Kidney (tissue), 14 donors: ENCODE results near the gene WDR48. TPM values are rescaled to one million over a fixed set of nuclear protein-coding genes. Genes with fewer than 3 reads are reported as not detected.

Source experiments
- DNase-seq, 5 donors: peaks; one replicate each; pipeline ENCODE4 v3.0.0-alpha.2; 2013 to 2020
- FAIRE-seq: peaks from 2 replicates; lab custom pipeline; 2012; peaks lifted over from hg19 to GRCh38; lab: Jason Lieb, UNC
- H3K27ac ChIP-seq, 2 donors: one replicate each; pipeline ENCODE4 v1.7.0; 2013; ENCODE audit warnings: low read depth in 2 of 2, low read length in 2 of 2, inconsistent platforms in 1 of 2
- H3K27me3 ChIP-seq: one replicate; pipeline ENCODE4 v1.7.1; 2013; ENCODE audit warnings: low read length, inconsistent platforms; ENCODE audit not compliant: control insufficient read depth, insufficient read depth
- H3K36me3 ChIP-seq, 3 donors: one replicate each; pipeline versions ENCODE4 v1.7.0 to v1.7.1; 2013; ENCODE audit warnings: low read length in 3 of 3, control low read depth in 1 of 3, inconsistent platforms in 1 of 3; ENCODE audit not compliant: insufficient read depth in 3 of 3, control insufficient read depth in 2 of 3
- H3K4me1 ChIP-seq, 3 donors: one replicate each; pipeline versions ENCODE4 v1.7.0 to v1.7.1; 2013; ENCODE audit warnings: low read length in 3 of 3, inconsistent platforms in 1 of 3, low read depth in 1 of 3; ENCODE audit not compliant: control insufficient read depth in 2 of 3, insufficient read depth in 2 of 3
- H3K4me3 ChIP-seq, 3 donors: one replicate each; pipeline versions ENCODE4 v1.7.0 to v1.8.1; 2013; ENCODE audit warnings: low read length in 3 of 3, control low read depth in 1 of 3, inconsistent platforms in 1 of 3
- H3K9ac ChIP-seq, 3 donors: one replicate each; pipeline versions ENCODE4 v1.7.0 to v1.7.1; 2013; ENCODE audit warnings: low read length in 3 of 3, control low read depth in 1 of 3, inconsistent platforms in 1 of 3
- H3K9me3 ChIP-seq, 3 donors: one replicate each; pipeline versions ENCODE4 v1.7.0 to v1.7.1; 2013; ENCODE audit warnings: low read length in 3 of 3, control low read depth in 1 of 3, inconsistent platforms in 1 of 3; ENCODE audit not compliant: control insufficient read depth in 2 of 3, insufficient read depth in 1 of 3
- intact Hi-C: fragments of 100-400 bp; cut with DNase I; formaldehyde crosslinking; loops from one replicate; pipeline ENCODE4 v1.11.1; 2022
- polyA plus RNA-seq: library from polyadenylated mRNA; stranded (reverse); fragments of 350-450 nt; fragmentation: Illumina TruSeq; extraction: RNeasy Lipid Tissue Mini Kit (QIAGEN cat#74804); gene quantifications from one replicate; pipeline ENCODE4 v1.2.3, GENCODE V29; 2014; ENCODE audit warnings: low read depth, low replicate concordance; ENCODE audit not compliant: insufficient read depth
- total RNA-seq: library from RNA; stranded (reverse); fragmentation: NEBNext Ultra II Directional; extraction: Animal tissue kit (Norgen Biotek cat#: 25700); gene quantifications from one replicate; pipeline ENCODE4 v1.2.1, GENCODE V29; 2021
- TF ChIP-seq, protein P1 (sequence below): IDR thresholded peaks from 3 replicates; pipeline ENCODE4 v1.5.1; 2012; ENCODE audit warnings: mild to moderate bottlenecking, moderate library complexity, borderline replicate concordance; ENCODE audit not compliant: insufficient read depth; ENCODE audit errors: extremely low read depth
- donor health status: control.
- donor health status: control.
- donor health status: control.
- donor health status: control.
- donor health status: control.
- donor health status: DM: yes; HTN: yes; CAD: no.
- donor health status: Normal renal cell carcinoma (clear cell type).

The WDR48 gene
- total and polyA plus RNA-seq, 2 donors from 2014 or later = 21.0 to 48.3 TPM

GRCh38 chr3:39127269-39127907 lies 75.6 kb downstream of the WDR48 start:
- Histone ChIP-seq H3K4me3 (no peak overlapping the region), H3K9me3 (no peaks in the 10 kb centered on the region), H3K27ac (no peak overlapping the region), H3K36me3 (no peaks in the 10 kb centered on the region), H3K4me1 (peaks cover 0 to 7% (median 0%) of the 10 kb centered on the region in 3 donors), H3K9ac (no peak overlapping the region), H3K27me3 (no peaks in the 10 kb centered on the region)
- DNase-seq (peak in 2 of 5 donors; percentile 19 to 26), FAIRE-seq (no peak)
- intact Hi-C loops = loop anchor here (5.0 kb wide), 1 partner anchor 165 kb away; no protein-coding TSS in a partner anchor
- TF ChIP-seq, protein P1, sequence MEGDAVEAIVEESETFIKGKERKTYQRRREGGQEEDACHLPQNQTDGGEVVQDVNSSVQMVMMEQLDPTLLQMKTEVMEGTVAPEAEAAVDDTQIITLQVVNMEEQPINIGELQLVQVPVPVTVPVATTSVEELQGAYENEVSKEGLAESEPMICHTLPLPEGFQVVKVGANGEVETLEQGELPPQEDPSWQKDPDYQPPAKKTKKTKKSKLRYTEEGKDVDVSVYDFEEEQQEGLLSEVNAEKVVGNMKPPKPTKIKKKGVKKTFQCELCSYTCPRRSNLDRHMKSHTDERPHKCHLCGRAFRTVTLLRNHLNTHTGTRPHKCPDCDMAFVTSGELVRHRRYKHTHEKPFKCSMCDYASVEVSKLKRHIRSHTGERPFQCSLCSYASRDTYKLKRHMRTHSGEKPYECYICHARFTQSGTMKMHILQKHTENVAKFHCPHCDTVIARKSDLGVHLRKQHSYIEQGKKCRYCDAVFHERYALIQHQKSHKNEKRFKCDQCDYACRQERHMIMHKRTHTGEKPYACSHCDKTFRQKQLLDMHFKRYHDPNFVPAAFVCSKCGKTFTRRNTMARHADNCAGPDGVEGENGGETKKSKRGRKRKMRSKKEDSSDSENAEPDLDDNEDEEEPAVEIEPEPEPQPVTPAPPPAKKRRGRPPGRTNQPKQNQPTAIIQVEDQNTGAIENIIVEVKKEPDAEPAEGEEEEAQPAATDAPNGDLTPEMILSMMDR = no peak

DNA sequence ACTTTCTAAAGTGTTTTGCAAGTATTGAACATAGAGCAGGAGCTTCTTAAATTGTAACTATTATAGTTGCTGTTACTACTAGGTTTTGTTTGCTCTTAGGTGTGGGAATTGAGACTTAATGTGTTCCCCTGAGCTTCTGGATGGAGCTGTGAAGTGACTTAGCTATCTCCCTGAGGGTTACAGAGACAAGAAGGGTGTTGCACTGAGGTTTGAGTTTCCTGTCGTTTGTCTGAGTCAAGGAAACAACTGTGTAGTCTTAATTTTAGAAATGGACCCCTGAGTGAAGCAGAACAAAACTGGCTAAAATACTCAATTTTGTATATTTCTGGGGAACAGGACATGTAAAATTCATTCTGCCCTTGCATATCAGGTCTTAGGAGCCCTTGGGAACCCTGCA lies 76.1 kb downstream of the WDR48 start:
- no peak overlapping the region for H3K4me3 ChIP-seq
- no peaks in the 10 kb centered on the region for H3K9me3 ChIP-seq
- no peak overlapping the region for H3K27ac ChIP-seq
- TF ChIP-seq, protein P1 = no peak
- peaks cover 0 to 7% (median 0%) of the 10 kb centered on the region in 3 donors for H3K4me1 ChIP-seq
- no peaks in the 10 kb centered on the region for H3K36me3 ChIP-seq
- no peak overlapping the region for H3K9ac ChIP-seq
- FAIRE-seq (no peak), DNase-seq (no peak)
- no peaks in the 10 kb centered on the region for H3K27me3 ChIP-seq
- intact Hi-C loops = loop anchor here (5.0 kb wide), 1 partner anchor 164 kb away; no protein-coding TSS in a partner anchor

DNA sequence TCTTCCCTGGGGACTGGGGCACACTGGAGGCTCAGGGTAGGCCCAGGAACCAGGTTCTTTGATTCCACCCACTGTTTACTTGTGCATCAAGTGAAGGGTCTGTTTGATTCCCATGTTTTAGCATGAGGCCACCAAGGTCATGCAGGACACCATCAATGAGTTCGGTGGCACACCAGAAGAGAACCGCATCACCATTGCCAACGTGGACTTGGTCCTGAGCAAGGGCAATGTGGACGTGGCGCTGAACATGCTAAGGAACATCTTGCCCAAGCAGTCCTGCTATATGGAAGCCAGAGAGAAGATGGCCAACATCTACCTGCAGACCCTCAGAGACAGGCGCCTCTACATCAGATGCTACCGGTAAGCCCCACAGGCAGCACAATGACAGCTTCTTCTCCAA lies 77.1 kb downstream of the WDR48 start:
- TF ChIP-seq, protein P1 = no peak
- Histone ChIP-seq H3K27me3 (no peaks in the 10 kb centered on the region), H3K36me3 (no peaks in the 10 kb centered on the region), H3K4me3 (no peak overlapping the region), H3K9ac (no peak overlapping the region), H3K9me3 (no peaks in the 10 kb centered on the region), H3K4me1 (peaks cover 0 to 13% (median 0%) of the 10 kb centered on the region in 3 donors), H3K27ac (no peak overlapping the region)
- intact Hi-C loops = loop anchor here (5.0 kb wide), 1 partner anchor 163 kb away; no protein-coding TSS in a partner anchor
- FAIRE-seq = no peak
- DNase-seq = peak in 1 of 5 donors; percentile 38
